SK-N-SH (cell line): ENCODE results near the gene NOXA1. TPM values are rescaled to one million over a fixed set of nuclear protein-coding genes. Genes with fewer than 3 reads are reported as not detected.
A peak's percentile ranks its signal among the peaks of the same experiment; 100 is the strongest.

ENCODE experiments used
- CTCF ChIA-PET: fragments of 300-600, 350-600 bp; formaldehyde crosslinking; extraction: SDS; loops from one replicate; lab custom pipeline; 2021; lab: Yijun Ruan, JAX
- POLR2A ChIA-PET: fragments of 350-600 bp; sonication (Branson Sonifier 250); formaldehyde crosslinking; extraction: SDS; loops from one replicate; lab custom pipeline; 2020; ENCODE audit warnings: antibody characterized with exemption, inconsistent platforms; lab: Yijun Ruan, JAX
- DNase-seq: peaks from one replicate; pipeline ENCODE4 v3.0.0; 2012
- H2AFZ ChIP-seq: fragments of 200-600 bp; sonication (generic); 2 replicates; pipeline ENCODE4 v1.8.1; 2016; ENCODE audit warnings: antibody characterized with exemption, mild to moderate bottlenecking, low read depth
- H3F3A ChIP-seq: fragments of 200-600 bp; sonication (generic); replicated peaks from 2 replicates; pipeline ENCODE3; 2016; ENCODE audit warnings: antibody characterized with exemption, mild to moderate bottlenecking; ENCODE audit not compliant: insufficient read depth
- H3K27ac ChIP-seq, 2 experiments: fragments of 200-500 bp in 1 of 2; fragments of 200-600 bp in 1 of 2; sonication (Bioruptor generic) in 1 of 2; sonication (generic), shearing (Covaris generic) in 1 of 2; 2 replicates each; pipeline versions ENCODE4 v1.5.1 to v1.6.1; 2014 to 2016; ENCODE audit warnings: low read depth in 2 of 2, inconsistent platforms in 1 of 2, low read length in 1 of 2, mild to moderate bottlenecking in 1 of 2, mixed read lengths in 1 of 2
- H3K27me3 ChIP-seq: fragments of 200-600 bp; sonication (generic), shearing (Covaris generic); 2 replicates; pipeline ENCODE4 v1.6.1; 2016; ENCODE audit warnings: mixed run types; ENCODE audit not compliant: insufficient read depth
- H3K36me3 ChIP-seq, 2 experiments: fragments of 200-500 bp in 1 of 2; fragments of 200-600 bp in 1 of 2; sonication (Bioruptor generic) in 1 of 2; sonication (generic) in 1 of 2; replicated peaks in 1 of 2; 2 replicates each; pipeline versions ENCODE3 to v1.5.1; 2014 to 2016; ENCODE audit warnings: low read length in 1 of 2, mild to moderate bottlenecking in 1 of 2; ENCODE audit not compliant: insufficient read depth in 2 of 2, control insufficient read depth in 1 of 2
- H3K4me1 ChIP-seq, 2 experiments: fragments of 200-500 bp in 1 of 2; fragments of 200-600 bp in 1 of 2; sonication (Bioruptor generic) in 1 of 2; sonication (generic), shearing (Covaris generic) in 1 of 2; 2 replicates each; pipeline versions ENCODE4 v1.5.1 to v1.6.1; 2014 to 2016; ENCODE audit warnings: low read depth in 1 of 2, low read length in 1 of 2, mixed run types in 1 of 2; ENCODE audit not compliant: insufficient read depth in 2 of 2, control insufficient read depth in 1 of 2
- H3K4me2 ChIP-seq: fragments of 200-600 bp; sonication (generic), shearing (Covaris generic); 2 replicates; pipeline ENCODE4 v1.6.1; 2017; ENCODE audit warnings: mixed run types
- H3K4me3 ChIP-seq, 2 experiments: fragments of 200-500 bp in 1 of 2; fragments of 200-600 bp in 1 of 2; sonication (Bioruptor generic) in 1 of 2; sonication (generic), shearing (Covaris generic) in 1 of 2; 2 replicates each; pipeline versions ENCODE4 v1.5.1 to v1.8.1; 2014 to 2016; ENCODE audit warnings: low read depth in 2 of 2, inconsistent platforms in 1 of 2, low read length in 1 of 2, mild to moderate bottlenecking in 1 of 2, mixed read lengths in 1 of 2, moderate library complexity in 1 of 2
- H3K79me2 ChIP-seq: fragments of 200-600 bp; sonication (generic); 2 replicates; pipeline ENCODE4 v1.8.1; 2017; ENCODE audit warnings: mild to moderate bottlenecking; ENCODE audit not compliant: insufficient read depth
- H3K9ac ChIP-seq: fragments of 200-600 bp; sonication (generic); 2 replicates; pipeline ENCODE4 v1.6.1; 2017; ENCODE audit warnings: mixed run types
- H3K9me2 ChIP-seq: fragments of 200-600 bp; sonication (generic); 2 replicates; pipeline ENCODE4 v1.6.1; 2017; ENCODE audit warnings: mixed run types
- H3K9me3 ChIP-seq: fragments of 200-600 bp; sonication (generic); 2 replicates; pipeline ENCODE4 v1.6.1; 2017; ENCODE audit warnings: mixed run types, mild to moderate bottlenecking, moderate library complexity
- H4K20me1 ChIP-seq: fragments of 200-600 bp; sonication (generic); 2 replicates; pipeline ENCODE4 v1.6.1; 2017; ENCODE audit warnings: mild to moderate bottlenecking, mixed run types; ENCODE audit not compliant: insufficient read depth
- CHD2 ChIP-seq: fragments of 150-350 bp; IDR thresholded peaks from 2 replicates; pipeline ENCODE4 v1.6.1; 2018; ENCODE audit warnings: low read length; ENCODE audit not compliant: partially characterized antibody
- CTCF ChIP-seq: fragments of 200-600 bp; sonication (generic); IDR thresholded peaks from 2 replicates; pipeline ENCODE4 v1.6.1; 2017; ENCODE audit warnings: antibody characterized with exemption, mild to moderate bottlenecking, moderate library complexity
- EP300 ChIP-seq, 2 experiments: IDR thresholded peaks; 2 replicates each; pipeline versions ENCODE4 v1.4.0 to v1.6.1; 2012; ENCODE audit warnings: borderline replicate concordance in 1 of 2, low read depth in 1 of 2, low read length in 1 of 2
- FOSL2 ChIP-seq: IDR thresholded peaks from 2 replicates; pipeline ENCODE4 v1.4.0; 2012; ENCODE audit warnings: low read depth, mild to moderate bottlenecking, moderate library complexity, borderline replicate concordance
- GABPA ChIP-seq: IDR thresholded peaks from 2 replicates; pipeline ENCODE4 v1.4.0; 2012; ENCODE audit warnings: low read depth, mild to moderate bottlenecking
- IRF3 ChIP-seq: fragments of 150-350 bp; IDR thresholded peaks from 2 replicates; pipeline ENCODE4 v1.6.1; 2016; ENCODE audit warnings: mild to moderate bottlenecking, low read depth, low read length
- JUND ChIP-seq: IDR thresholded peaks from 2 replicates; pipeline ENCODE4 v1.4.0; 2012
- MAX ChIP-seq: IDR thresholded peaks from 2 replicates; pipeline ENCODE4 v1.4.0; 2012; ENCODE audit warnings: low read depth
- MEF2A ChIP-seq: IDR thresholded peaks from 2 replicates; pipeline ENCODE4 v1.4.0; 2012; ENCODE audit warnings: low read depth, borderline replicate concordance
- MXI1 ChIP-seq: IDR thresholded peaks from 2 replicates; pipeline ENCODE4 v1.6.1; 2012; ENCODE audit warnings: mild to moderate bottlenecking, low read depth, low read length, improper control_type of control experiment
- NRF1 ChIP-seq: IDR thresholded peaks from 2 replicates; pipeline ENCODE4 v1.6.1; 2012; ENCODE audit warnings: low read depth, mild to moderate bottlenecking, low read length
- PBX3 ChIP-seq: IDR thresholded peaks from 2 replicates; pipeline ENCODE4; 2012
- POLR2AphosphoS5 ChIP-seq: IDR thresholded peaks from 2 replicates; pipeline ENCODE4 v1.6.1; 2012; ENCODE audit warnings: low read depth, low read length
- RCOR1 ChIP-seq: fragments of 150-350 bp; IDR thresholded peaks from 2 replicates; pipeline ENCODE4 v1.6.1; 2017; ENCODE audit warnings: antibody characterized with exemption, low read length
- REST ChIP-seq: IDR thresholded peaks from 2 replicates; pipeline ENCODE4 v1.6.1; 2012; ENCODE audit warnings: mild to moderate bottlenecking, low read depth, low read length, moderate library complexity
- RFX5 ChIP-seq: IDR thresholded peaks from 2 replicates; pipeline ENCODE4 v1.6.1; 2012; ENCODE audit warnings: mild to moderate bottlenecking, improper control_type of control experiment, low read length
- RXRA ChIP-seq: IDR thresholded peaks from 2 replicates; pipeline ENCODE4 v1.4.0; 2012; ENCODE audit warnings: low read depth, mild to moderate bottlenecking, borderline replicate concordance
- SIN3A ChIP-seq: IDR thresholded peaks from 2 replicates; pipeline ENCODE4 v1.6.1; 2012; ENCODE audit warnings: low read depth, mild to moderate bottlenecking, low read length, moderate library complexity, borderline replicate concordance
- SMC3 ChIP-seq: IDR thresholded peaks from 2 replicates; pipeline ENCODE4 v1.6.1; 2012; ENCODE audit warnings: low read depth, low read length, improper control_type of control experiment
- TCF12 ChIP-seq: IDR thresholded peaks from 2 replicates; pipeline ENCODE4 v1.4.0; 2012
- YY1 ChIP-seq: IDR thresholded peaks from 2 replicates; pipeline ENCODE4 v1.4.0; 2012; ENCODE audit warnings: low read depth, mild to moderate bottlenecking
- ZBTB33 ChIP-seq: IDR thresholded peaks from 2 replicates; pipeline ENCODE4 v1.4.0; 2012; ENCODE audit warnings: low read depth, borderline replicate concordance
- WGBS: methylation state at CpG from one replicate; pipeline ENCODE4 v1.1.6; 2017; ENCODE audit warnings: low lambda C conversion rate; 5-methylcytosine and 5-hydroxymethylcytosine counted together
- polyA plus RNA-seq, 3 experiments: library from polyadenylated mRNA; depleted of rRNA; stranded (reverse); fragments of >200 nt; gene quantifications; 2 replicates each; pipeline ENCODE4 v1.2.3, GENCODE V29; 2012

Gene NOXA1
- polyA plus RNA-seq, 1 of the 3 experiments (the other 2 are of a cell fraction) = 0.39 TPM

- TF ChIP-seq CTCF (peak; percentile 89), CHD2 (no peak), MEF2A (no peak), TCF12 (no peak), NRF1 (no peak), FOSL2 (peak; percentile 63; the same call in 1 of the 2 replicates)
Measured at GRCh38 chr9:137445275-137445807, 22.1 kb downstream of the NOXA1 start (continued).

GRCh38 chr9:137445930-137446431 is 22.8 kb downstream of the NOXA1 start:
- Histone ChIP-seq H3K4me2 (no peak overlapping the region), H3K4me1 (peaks cover 0 to 10% of the 10 kb centered on the region in 2 experiments; a peak in 2 of 4 replicates), H3F3A (peaks cover 8% of the 10 kb centered on the region), H3K9me3 (no peaks in the 10 kb centered on the region), H3K27me3 (peaks cover 4% of the 10 kb centered on the region; the same call in 1 of the 2 replicates), H4K20me1 (no peaks in the 10 kb centered on the region), H3K36me3 (peaks cover 3 to 11% of the 10 kb centered on the region in 2 experiments), H2AFZ (no peak overlapping the region), H3K27ac (no peak overlapping the region), H3K9me2 (no peaks in the 10 kb centered on the region), H3K9ac (no peak overlapping the region), H3K79me2 (no peaks in the 10 kb centered on the region), H3K4me3 (no peak overlapping the region)
- WGBS = 53% methylated on average over 18 of the region's 19 CpGs
- DNase-seq = no peak
- POLR2A ChIA-PET = interaction anchor here (0.6 kb wide), 1 partner anchor 16 kb away, joined by 3 read pairs; no protein-coding TSS in a partner anchor
- CTCF ChIA-PET = interaction anchor here (0.7 to 7.0 kb wide), 25 partner anchors 9 to 239 kb away, joined by 3 to 53 read pairs (median 4); partner anchors contain the start of genes EXD3, MRPL41, NOXA1 and NRARP
- no peak for TF ChIP-seq PBX3
- no peak for TF ChIP-seq MXI1
- TF ChIP-seq IRF3 = no peak
- no peak for TF ChIP-seq SMC3
- no peak for TF ChIP-seq RFX5
- TF ChIP-seq MEF2A = no peak
- TF ChIP-seq POLR2AphosphoS5 = no peak
- TF ChIP-seq RCOR1 = no peak
- TF ChIP-seq ZBTB33 = no peak
- no peak for TF ChIP-seq JUND
- TF ChIP-seq SIN3A = no peak
- TF ChIP-seq YY1 = no peak
- no peak for TF ChIP-seq RXRA
- no peak for TF ChIP-seq EP300 (IDR thresholded peaks at IDR 0.05; ENCODE audit: borderline replicate concordance in 1 of 2, low read depth in 1 of 2, low read length in 1 of 2)
- TF ChIP-seq MAX = no peak
- no peak for TF ChIP-seq REST
- no peak for TF ChIP-seq GABPA
